GM12878 (cell line): ENCODE results near the gene PLEKHN1. TPM values are rescaled to one million over a fixed set of nuclear protein-coding genes. Genes with fewer than 3 reads are reported as not detected.

Source experiments
- HCFC1 ChIP-seq: fragments of 150-350 bp; IDR thresholded peaks from 2 replicates; pipeline ENCODE4 v1.6.1; 2014; ENCODE audit warnings: low read length
- HSF1 ChIP-seq: fragments of 150-350 bp; IDR thresholded peaks from 2 replicates; pipeline ENCODE4 v1.6.1; 2014; ENCODE audit warnings: mild to moderate bottlenecking, low read depth, low read length
- NBN ChIP-seq: fragments of 450-650 bp; IDR thresholded peaks from 2 replicates; pipeline ENCODE4 v1.6.1; 2016
- PAX8 ChIP-seq: fragments of 450-650 bp; IDR thresholded peaks from 2 replicates; pipeline ENCODE4 v1.6.1; 2017; ENCODE audit warnings: mild to moderate bottlenecking, moderate library complexity
- POLR2A ChIP-seq: IDR thresholded peaks from 2 replicates; pipeline ENCODE4 v1.6.1; 2011; ENCODE audit warnings: low read depth, mild to moderate bottlenecking, low read length
- USF2 ChIP-seq: IDR thresholded peaks from 2 replicates; pipeline ENCODE4 v1.6.1; 2011; ENCODE audit warnings: low read depth, low read length, improper control_type of control experiment, borderline replicate concordance
- ZBTB4 ChIP-seq: fragments of 450-650 bp; formaldehyde crosslinking; IDR thresholded peaks from 2 replicates; pipeline ENCODE4 v1.4.0; 2022; ENCODE audit warnings: mild to moderate bottlenecking, moderate library complexity
- polyA plus RNA-seq, 11 experiments: library from polyadenylated mRNA; depleted of rRNA in 4 of 11; unstranded in 6 of 11; stranded (reverse) in 5 of 11; fragments of >200 nt; fragmentation: Nextera tagmentation in 4 of 11; fragmentation: Illumina TruSeq in 1 of 11; extraction: Ambion mirVana in 4 of 11; extraction: Trizol in 1 of 11; gene quantifications; 1 replicate in 1 of 11; 2 replicates in 10 of 11; pipeline versions ENCODE4 v1.2.1 to v1.2.3, GENCODE V29; 2011 to 2016; ENCODE audit warnings: inconsistent platforms in 2 of 11, missing spikeins in 2 of 11, low read depth in 1 of 11
- total RNA-seq, 4 experiments: library from RNA; depleted of rRNA in 3 of 4; stranded (reverse); fragments of >200 nt in 3 of 4; fragmentation: Illumina TruSeq in 1 of 4; extraction: Trizol in 1 of 4; gene quantifications; 2 replicates each; pipeline versions ENCODE4 v1.2.1 to v1.2.3, GENCODE V29; 2013 to 2021

Gene PLEKHN1
- total and polyA plus RNA-seq, 10 of the 15 experiments (the other 5 are each of a cell fraction or from before 2014, with no cell fraction given) = 0.04 to 0.26 (median 0.18) TPM; not detected in 6

GRCh38 chr1:996851-997712, 30.8 kb downstream of the PLEKHN1 start (continued):
- TF ChIP-seq ZBTB4 (CRISPR knock-in tag) (no peak), POLR2A (no peak), PAX8 (no peak), NBN (no peak), HCFC1 (no peak), HSF1 (no peak), USF2 (no peak)
- TF ChIP-seq, all 136 proteins: peak for 0
